Bronchus fibroblast of lung (primary cell): ENCODE data around the gene C3orf38. TPM values are rescaled to one million over a fixed set of nuclear protein-coding genes. Genes with fewer than 3 reads are reported as not detected.

Source experiments
- total RNA-seq: library from RNA; depleted of rRNA; stranded (reverse); fragments of >200 nt; gene quantifications from 2 replicates; pipeline ENCODE4 v1.2.3, GENCODE V29; 2015

The C3orf38 gene
- 12.9 TPM in 2 replicates for total RNA-seq

GRCh38 chr3:88149509-88150362 lies at the start of gene C3orf38:
TSS of gene C3orf38 (plus strand) at chr3:88149959. CDS start at chr3:88150053, 94 bp downstream.

Other genes starting within 250 kb of the C3orf38 start
- 34.6 and 34.8 TPM in 2 replicates for gene CGGBP1, start 91.0 kb upstream of the C3orf38 start, total RNA-seq
- gene ZNF654, start 90.7 kb upstream of the C3orf38 start, total RNA-seq, result 1.8 and 3.0 TPM in 2 replicates